NCI-H2196 treated with DMSO at 0.1 percent for 48 hours (cell line): ENCODE measurements around the gene ARHGAP15.

Experiments used
- DNase-seq: peaks from one replicate; lab custom pipeline; 2025; ENCODE audit not compliant: unreplicated experiment; lab: John Stamatoyannopoulos, UW

ARHGAP15 gene

GRCh38 chr2:143736904-143737303 lies 607.7 kb downstream of the ARHGAP15 start:
- no peak for DNase-seq

GRCh38 chr2:143740431-143740830 lies 611.2 kb downstream of the ARHGAP15 start:
- DNase-seq = no peak

GRCh38 chr2:143741205-143741604 lies 612.0 kb downstream of the ARHGAP15 start:
- no peak for DNase-seq

GRCh38 chr2:143742581-143742980 lies 613.4 kb downstream of the ARHGAP15 start:
- no peak for DNase-seq

GRCh38 chr2:143744114-143744513 lies 614.9 kb downstream of the ARHGAP15 start:
- DNase-seq = no peak

- DNase-seq = no peak
Measured at GRCh38 chr2:143745060-143745459, 615.8 kb downstream of the ARHGAP15 start.

GRCh38 chr2:143754742-143755141 lies 625.5 kb downstream of the ARHGAP15 start:
- no peak for DNase-seq

- DNase-seq = no peak
Measured at GRCh38 chr2:143758629-143759330, 629.6 kb downstream of the ARHGAP15 start.

- DNase-seq = no peak
Measured at GRCh38 chr2:143759455-143759854, 630.2 kb downstream of the ARHGAP15 start.

- DNase-seq = no peak
Measured at GRCh38 chr2:143762176-143762928, 633.1 kb downstream of the ARHGAP15 start.

GRCh38 chr2:143764261-143764660 lies 635.0 kb downstream of the ARHGAP15 start:
- DNase-seq = no peak

GRCh38 chr2:143764706-143765105 lies 635.5 kb downstream of the ARHGAP15 start:
- DNase-seq = no peak

- no peak for DNase-seq
Measured at GRCh38 chr2:143768991-143769390, 639.8 kb downstream of the ARHGAP15 start.

GRCh38 chr2:143771939-143772338 lies 642.7 kb downstream of the ARHGAP15 start:
- no peak for DNase-seq

GRCh38 chr2:143776526-143777297 lies 647.5 kb downstream of the ARHGAP15 start:
- no peak for DNase-seq

- no peak for DNase-seq
Measured at GRCh38 chr2:143779021-143779420, 649.8 kb downstream of the ARHGAP15 start.

- DNase-seq = no peak
Measured at GRCh38 chr2:143786026-143786765, 657.0 kb downstream of the ARHGAP15 start.

- DNase-seq = no peak
Measured at GRCh38 chr2:143787674-143788073, 658.5 kb downstream of the ARHGAP15 start.

- no peak for DNase-seq
Measured at GRCh38 chr2:143792602-143793001, 663.4 kb downstream of the ARHGAP15 start.

GRCh38 chr2:143793381-143793780 lies 664.2 kb downstream of the ARHGAP15 start:
- no peak for DNase-seq

- DNase-seq = no peak
Measured at GRCh38 chr2:143796051-143796450, 666.8 kb downstream of the ARHGAP15 start.
